ENCODE data around the gene NLN. TPM values are rescaled to one million over a fixed set of nuclear protein-coding genes. Genes with fewer than 3 reads are reported as not detected.
"Not testable (repeated sequence)": the region's sequence is repeated elsewhere in the genome, so short reads cannot be mapped to it uniquely, and the experiment has no call there.

Gene NLN
- total and polyA plus RNA-seq, 2 donors (not counting 1 experiment from before 2014, with no cell fraction given), result 29.2 to 33.7 TPM

DNA sequence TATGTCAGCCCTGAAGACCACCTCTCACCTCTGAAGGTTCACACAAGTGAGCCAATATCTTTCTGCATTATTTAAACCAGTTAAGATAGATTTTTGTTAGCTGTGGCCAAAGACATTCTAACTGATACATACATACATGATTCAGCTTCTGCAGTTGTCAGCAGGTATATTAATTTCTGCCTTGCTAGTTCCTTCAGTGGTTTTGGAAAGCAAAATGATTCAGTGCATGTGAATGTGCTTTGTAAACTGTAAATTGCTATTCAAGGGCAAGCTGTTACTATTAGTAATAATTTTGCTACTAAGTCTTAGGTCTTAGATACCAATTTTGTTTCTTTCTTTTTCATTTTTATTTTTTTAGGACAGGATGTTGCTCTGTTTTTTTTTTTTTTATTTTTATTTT, 115.1 kb downstream of the NLN start:
- no peak overlapping the region for H3K9ac ChIP-seq (ENCODE audit: insufficient read depth, low read length)
- DNase-seq (ENCODE audit: low read depth in 2 of 2), result peak; percentile 83 to 92
- no peaks in the 10 kb centered on the region for H4K20me1 ChIP-seq (ENCODE audit: control insufficient read depth, extremely low read depth, insufficient read depth, low read length)
- H3K36me3 ChIP-seq (ENCODE audit: control insufficient read depth, insufficient read depth, low read length), result no peaks in the 10 kb centered on the region
- no peaks in the 10 kb centered on the region for H3K79me2 ChIP-seq (ENCODE audit: control insufficient read depth, insufficient read depth, low read length)
- H3K27me3 ChIP-seq (ENCODE audit: control insufficient read depth, insufficient read depth, low read length), result no peaks in the 10 kb centered on the region
- H2AFZ ChIP-seq (ENCODE audit: low read length), result no peak overlapping the region
- no peak overlapping the region for H3K4me2 ChIP-seq (ENCODE audit: extremely low read depth, insufficient read depth, low read length)
- no peak for TF ChIP-seq EZH2 (IDR thresholded peaks at IDR 0.05; ENCODE audit: low read length, missing control alignments)
- TF ChIP-seq, protein P1, sequence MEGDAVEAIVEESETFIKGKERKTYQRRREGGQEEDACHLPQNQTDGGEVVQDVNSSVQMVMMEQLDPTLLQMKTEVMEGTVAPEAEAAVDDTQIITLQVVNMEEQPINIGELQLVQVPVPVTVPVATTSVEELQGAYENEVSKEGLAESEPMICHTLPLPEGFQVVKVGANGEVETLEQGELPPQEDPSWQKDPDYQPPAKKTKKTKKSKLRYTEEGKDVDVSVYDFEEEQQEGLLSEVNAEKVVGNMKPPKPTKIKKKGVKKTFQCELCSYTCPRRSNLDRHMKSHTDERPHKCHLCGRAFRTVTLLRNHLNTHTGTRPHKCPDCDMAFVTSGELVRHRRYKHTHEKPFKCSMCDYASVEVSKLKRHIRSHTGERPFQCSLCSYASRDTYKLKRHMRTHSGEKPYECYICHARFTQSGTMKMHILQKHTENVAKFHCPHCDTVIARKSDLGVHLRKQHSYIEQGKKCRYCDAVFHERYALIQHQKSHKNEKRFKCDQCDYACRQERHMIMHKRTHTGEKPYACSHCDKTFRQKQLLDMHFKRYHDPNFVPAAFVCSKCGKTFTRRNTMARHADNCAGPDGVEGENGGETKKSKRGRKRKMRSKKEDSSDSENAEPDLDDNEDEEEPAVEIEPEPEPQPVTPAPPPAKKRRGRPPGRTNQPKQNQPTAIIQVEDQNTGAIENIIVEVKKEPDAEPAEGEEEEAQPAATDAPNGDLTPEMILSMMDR (conservative IDR thresholded peaks at IDR 0.05 in 1 of 2, IDR thresholded peaks at IDR 0.05 in 1 of 2; ENCODE audit: low read depth in 1 of 2, low read length in 2 of 2), result no peak
- no peak overlapping the region for H3K4me3 ChIP-seq (replicated peaks in 1 of 4; ENCODE audit: control extremely low read depth in 1 of 4, insufficient read depth in 1 of 4, low read depth in 3 of 4, low read length in 4 of 4)
- no peaks in the 10 kb centered on the region for H3K9me3 ChIP-seq (ENCODE audit: control insufficient read depth, insufficient read depth, low read depth, low read length)
- no peak overlapping the region for H3K27ac ChIP-seq (ENCODE audit: insufficient read depth, low read length)
- peaks cover 2% of the 10 kb centered on the region for H3K4me1 ChIP-seq (ENCODE audit: control insufficient read depth, extremely low read depth, insufficient read depth, low read length)

DNA sequence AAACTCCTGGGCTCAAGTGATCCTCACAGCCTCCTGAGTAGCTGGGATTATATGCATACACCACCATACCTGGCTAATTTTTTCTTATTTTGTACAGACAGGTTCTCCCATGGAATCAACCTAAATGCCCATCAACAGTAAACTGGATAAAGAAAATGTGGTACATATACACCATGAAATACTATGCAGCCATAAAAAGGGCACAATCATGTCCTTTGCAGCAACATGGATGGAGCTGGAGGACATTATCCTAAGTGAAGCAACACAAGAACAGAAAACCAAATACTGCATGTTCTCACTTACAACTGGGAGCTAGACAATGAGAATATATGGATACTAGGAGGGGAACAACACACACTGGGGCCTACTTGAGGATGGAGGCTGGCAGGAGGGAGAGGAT, 117.2 kb downstream of the NLN start:
- DNase-seq (ENCODE audit: low read depth in 2 of 2); H3K9ac ChIP-seq (ENCODE audit: insufficient read depth, low read length); H2AFZ ChIP-seq (ENCODE audit: low read length); H3K9me3 ChIP-seq (ENCODE audit: control insufficient read depth, insufficient read depth, low read depth, low read length); H4K20me1 ChIP-seq (ENCODE audit: control insufficient read depth, extremely low read depth, insufficient read depth, low read length); H3K27me3 ChIP-seq (ENCODE audit: control insufficient read depth, insufficient read depth, low read length); H3K4me1 ChIP-seq (ENCODE audit: control insufficient read depth, extremely low read depth, insufficient read depth, low read length); H3K27ac ChIP-seq (ENCODE audit: insufficient read depth, low read length); H3K4me3 ChIP-seq (replicated peaks in 1 of 4; ENCODE audit: control extremely low read depth in 1 of 4, insufficient read depth in 1 of 4, low read depth in 3 of 4, low read length in 4 of 4); H3K79me2 ChIP-seq (ENCODE audit: control insufficient read depth, insufficient read depth, low read length); H3K4me2 ChIP-seq (ENCODE audit: extremely low read depth, insufficient read depth, low read length); H3K36me3 ChIP-seq (ENCODE audit: control insufficient read depth, insufficient read depth, low read length): not testable (repeated sequence)

DNA sequence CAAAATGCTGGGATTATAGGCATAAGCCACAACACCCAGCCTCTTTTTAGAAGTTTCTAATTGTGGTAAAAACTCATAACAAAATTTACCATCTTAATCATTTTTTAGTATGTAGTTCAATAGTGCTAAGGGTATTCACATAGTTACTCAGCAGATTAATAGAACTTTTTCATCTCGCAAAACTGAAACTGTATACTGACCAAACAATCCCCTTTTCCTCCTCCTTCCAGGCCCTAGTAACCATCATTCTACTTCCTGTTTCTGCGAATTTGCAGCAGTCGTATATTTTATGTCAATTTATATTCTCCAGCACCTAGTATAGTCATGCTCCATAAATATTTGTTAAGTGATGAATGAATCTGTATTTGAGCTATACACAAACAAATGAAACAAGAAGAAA, 118.1 kb downstream of the NLN start:
- H3K4me2 ChIP-seq (ENCODE audit: extremely low read depth, insufficient read depth, low read length), result no peak overlapping the region
- H3K9me3 ChIP-seq (ENCODE audit: control insufficient read depth, insufficient read depth, low read depth, low read length), result no peaks in the 10 kb centered on the region
- no peak for DNase-seq (ENCODE audit: low read depth in 2 of 2)
- no peaks in the 10 kb centered on the region for H3K36me3 ChIP-seq (ENCODE audit: control insufficient read depth, insufficient read depth, low read length)
- no peak overlapping the region for H3K9ac ChIP-seq (ENCODE audit: insufficient read depth, low read length)
- H3K27ac ChIP-seq (ENCODE audit: insufficient read depth, low read length), result no peak overlapping the region
- H4K20me1 ChIP-seq (ENCODE audit: control insufficient read depth, extremely low read depth, insufficient read depth, low read length), result no peaks in the 10 kb centered on the region
- no peak overlapping the region for H2AFZ ChIP-seq (ENCODE audit: low read length)
- TF ChIP-seq EZH2 (IDR thresholded peaks at IDR 0.05; ENCODE audit: low read length, missing control alignments), result no peak
- TF ChIP-seq, protein P1 (conservative IDR thresholded peaks at IDR 0.05 in 1 of 2, IDR thresholded peaks at IDR 0.05 in 1 of 2; ENCODE audit: low read depth in 1 of 2, low read length in 2 of 2), result no peak
- no peak overlapping the region for H3K4me3 ChIP-seq (replicated peaks in 1 of 4; ENCODE audit: control extremely low read depth in 1 of 4, insufficient read depth in 1 of 4, low read depth in 3 of 4, low read length in 4 of 4)
- H3K79me2 ChIP-seq (ENCODE audit: control insufficient read depth, insufficient read depth, low read length), result no peaks in the 10 kb centered on the region
- H3K4me1 ChIP-seq (ENCODE audit: control insufficient read depth, extremely low read depth, insufficient read depth, low read length), result peaks cover 2% of the 10 kb centered on the region
- no peaks in the 10 kb centered on the region for H3K27me3 ChIP-seq (ENCODE audit: control insufficient read depth, insufficient read depth, low read length)

DNA sequence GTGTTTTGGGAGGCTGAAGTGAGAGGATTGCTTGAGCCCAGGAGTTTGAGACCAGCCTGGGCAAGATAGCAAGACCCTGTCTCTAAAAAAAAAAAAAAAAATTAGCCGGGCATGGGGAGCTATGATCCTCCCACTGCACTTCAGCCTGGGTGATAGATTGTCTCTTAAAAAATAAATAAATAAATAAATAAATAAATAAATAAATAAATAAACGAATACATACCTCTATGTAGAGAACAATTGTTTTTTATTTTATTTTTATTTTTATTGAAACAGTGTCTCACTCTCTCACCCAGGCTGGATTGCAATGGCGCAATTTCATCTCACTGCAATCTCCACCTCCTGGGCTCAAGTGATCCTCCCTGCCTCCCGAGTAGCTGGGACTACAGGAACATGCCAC, 122.8 kb downstream of the NLN start:
- not testable (repeated sequence) for H3K36me3 ChIP-seq (ENCODE audit: control insufficient read depth, insufficient read depth, low read length); H3K27me3 ChIP-seq (ENCODE audit: control insufficient read depth, insufficient read depth, low read length); H4K20me1 ChIP-seq (ENCODE audit: control insufficient read depth, extremely low read depth, insufficient read depth, low read length); H3K9ac ChIP-seq (ENCODE audit: insufficient read depth, low read length); H3K4me3 ChIP-seq (replicated peaks in 1 of 4; ENCODE audit: control extremely low read depth in 1 of 4, insufficient read depth in 1 of 4, low read depth in 3 of 4, low read length in 4 of 4); H3K27ac ChIP-seq (ENCODE audit: insufficient read depth, low read length); DNase-seq (ENCODE audit: low read depth in 2 of 2); H3K79me2 ChIP-seq (ENCODE audit: control insufficient read depth, insufficient read depth, low read length); H3K4me1 ChIP-seq (ENCODE audit: control insufficient read depth, extremely low read depth, insufficient read depth, low read length); H3K9me3 ChIP-seq (ENCODE audit: control insufficient read depth, insufficient read depth, low read depth, low read length); H2AFZ ChIP-seq (ENCODE audit: low read length); H3K4me2 ChIP-seq (ENCODE audit: extremely low read depth, insufficient read depth, low read length)

Measured in fibroblast of lung (primary cell).